ENCODE data around the gene RAPGEF4. TPM values are rescaled to one million over a fixed set of nuclear protein-coding genes. Genes with fewer than 3 reads are reported as not detected.

RAPGEF4 gene
- polyA plus RNA-seq, 1 experiment: 0.60 TPM

DNA sequence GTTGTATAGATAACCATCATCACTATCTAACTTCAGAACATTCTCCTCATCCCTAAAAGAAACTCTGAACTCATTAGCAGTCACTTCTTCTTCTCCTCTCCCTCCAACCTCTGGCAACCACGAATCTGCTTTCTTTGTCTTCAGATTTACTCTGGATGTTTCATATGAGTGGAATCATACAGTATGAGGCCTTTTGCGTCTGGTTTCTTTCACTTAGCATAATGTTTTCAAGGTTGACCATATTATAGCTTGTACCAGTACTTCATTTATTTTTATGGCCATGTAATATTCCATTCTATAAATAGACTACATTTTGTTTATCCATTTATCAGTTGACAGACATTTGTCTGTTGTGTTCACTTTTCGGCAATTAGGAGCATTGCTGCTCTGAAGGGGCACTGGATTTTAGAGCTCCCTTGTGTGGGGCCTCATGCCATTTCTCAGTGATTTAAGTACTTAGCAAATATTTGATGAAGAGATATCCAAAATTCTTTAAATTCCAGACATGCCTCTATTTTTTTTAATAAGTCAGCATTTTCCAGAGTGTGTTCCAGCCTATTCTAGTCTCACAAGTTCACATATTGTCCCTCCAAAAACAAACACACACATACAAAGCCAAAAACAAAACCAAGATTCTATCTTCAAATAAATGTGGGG, 317.5 kb downstream of the RAPGEF4 start:
- no peaks in the 10 kb centered on the region for H3K27me3 ChIP-seq (ENCODE audit: control insufficient read depth, insufficient read depth, low read length)
- no peak overlapping the region for H3K4me3 ChIP-seq (ENCODE audit: low read depth, low read length)
- H3K36me3 ChIP-seq (ENCODE audit: control insufficient read depth, insufficient read depth, low read length): no peaks in the 10 kb centered on the region
- TF ChIP-seq, protein P1, sequence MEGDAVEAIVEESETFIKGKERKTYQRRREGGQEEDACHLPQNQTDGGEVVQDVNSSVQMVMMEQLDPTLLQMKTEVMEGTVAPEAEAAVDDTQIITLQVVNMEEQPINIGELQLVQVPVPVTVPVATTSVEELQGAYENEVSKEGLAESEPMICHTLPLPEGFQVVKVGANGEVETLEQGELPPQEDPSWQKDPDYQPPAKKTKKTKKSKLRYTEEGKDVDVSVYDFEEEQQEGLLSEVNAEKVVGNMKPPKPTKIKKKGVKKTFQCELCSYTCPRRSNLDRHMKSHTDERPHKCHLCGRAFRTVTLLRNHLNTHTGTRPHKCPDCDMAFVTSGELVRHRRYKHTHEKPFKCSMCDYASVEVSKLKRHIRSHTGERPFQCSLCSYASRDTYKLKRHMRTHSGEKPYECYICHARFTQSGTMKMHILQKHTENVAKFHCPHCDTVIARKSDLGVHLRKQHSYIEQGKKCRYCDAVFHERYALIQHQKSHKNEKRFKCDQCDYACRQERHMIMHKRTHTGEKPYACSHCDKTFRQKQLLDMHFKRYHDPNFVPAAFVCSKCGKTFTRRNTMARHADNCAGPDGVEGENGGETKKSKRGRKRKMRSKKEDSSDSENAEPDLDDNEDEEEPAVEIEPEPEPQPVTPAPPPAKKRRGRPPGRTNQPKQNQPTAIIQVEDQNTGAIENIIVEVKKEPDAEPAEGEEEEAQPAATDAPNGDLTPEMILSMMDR (IDR thresholded peaks at IDR 0.05; ENCODE audit: insufficient read depth, low read depth, low read length): no peak
- no peak for DNase-seq (ENCODE audit: low read depth)
- ChIA-PET CTCF (interaction anchor here (1.4 kb wide), 1 partner anchor 25 kb away, joined by 4 read pairs; no protein-coding TSS in a partner anchor), POLR2A (interaction anchor here (0.6 kb wide), 1 partner anchor 23 kb away, joined by 13 read pairs; the partner anchor contains the start of gene MAP3K20)

DNA sequence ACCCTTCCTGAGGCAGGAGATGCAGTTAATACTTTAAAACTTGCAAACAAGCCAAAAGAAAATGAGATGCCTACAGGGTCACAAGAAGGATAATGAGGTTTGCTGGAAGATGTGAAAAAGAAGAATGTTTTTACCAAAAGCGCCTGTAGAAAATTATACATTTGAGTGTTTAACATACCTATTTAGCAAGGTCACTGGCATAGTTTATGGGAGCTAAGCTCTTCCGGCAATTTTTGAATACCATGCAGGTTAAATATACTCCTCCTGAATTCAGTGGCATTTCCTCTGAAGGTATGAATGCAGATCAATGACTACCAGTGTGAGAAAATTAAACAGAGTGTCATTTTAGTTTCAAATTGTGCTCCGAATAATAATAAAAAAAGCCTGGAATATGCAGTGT, 318.8 kb downstream of the RAPGEF4 start:
- TF ChIP-seq, protein P1 (IDR thresholded peaks at IDR 0.05; ENCODE audit: insufficient read depth, low read depth, low read length): no peak
- CTCF ChIA-PET: interaction anchor here (1.0 kb wide), 1 partner anchor 9 kb away, joined by 4 read pairs; no protein-coding TSS in a partner anchor
- no peaks in the 10 kb centered on the region for H3K27me3 ChIP-seq (ENCODE audit: control insufficient read depth, insufficient read depth, low read length)
- no peaks in the 10 kb centered on the region for H3K36me3 ChIP-seq (ENCODE audit: control insufficient read depth, insufficient read depth, low read length)
- no peak overlapping the region for H3K4me3 ChIP-seq (ENCODE audit: low read depth, low read length)
- DNase-seq (ENCODE audit: low read depth): no peak
- POLR2A ChIA-PET: no interaction called here

DNA sequence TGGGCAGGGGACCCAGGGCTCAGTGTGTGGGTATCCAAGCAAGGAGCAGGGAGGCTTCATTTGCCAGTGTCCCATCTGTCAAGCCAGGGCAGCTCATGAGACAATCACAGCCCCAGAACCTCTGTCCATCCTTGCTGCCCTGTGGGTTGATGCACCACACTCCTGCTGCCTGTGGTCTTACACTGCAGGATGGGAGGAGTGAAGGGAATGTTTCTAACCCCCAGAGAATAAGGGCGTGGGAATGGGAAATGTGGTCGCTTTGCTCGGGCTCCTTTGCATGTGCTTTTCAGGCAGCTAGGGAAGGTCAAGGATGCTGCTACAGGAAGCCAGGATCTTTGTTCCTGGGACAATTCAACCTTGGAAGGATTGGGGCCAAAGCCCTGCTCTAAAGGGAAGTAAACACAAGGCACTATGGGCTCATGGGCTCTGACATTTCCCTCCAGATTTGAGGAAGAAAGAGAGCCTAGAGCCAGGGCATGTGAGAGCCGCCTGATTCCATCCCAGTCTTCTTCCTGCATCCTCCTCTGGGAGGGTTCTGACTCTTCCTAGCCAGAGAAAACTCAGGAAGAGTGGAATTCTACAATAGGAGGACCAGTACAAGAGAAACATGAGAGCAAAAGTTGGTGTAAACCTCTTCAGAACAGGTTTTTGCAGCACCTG, 321.2 kb downstream of the RAPGEF4 start:
- TF ChIP-seq, protein P1 (IDR thresholded peaks at IDR 0.05; ENCODE audit: insufficient read depth, low read depth, low read length): no peak
- no peak overlapping the region for H3K4me3 ChIP-seq (ENCODE audit: low read depth, low read length)
- POLR2A ChIA-PET: no interaction called here
- CTCF ChIA-PET: interaction anchor here (0.8 to 3.6 kb wide), 5 partner anchors 12 to 154 kb away, joined by 3 to 10 read pairs (median 6); no protein-coding TSS in a partner anchor
- no peaks in the 10 kb centered on the region for H3K27me3 ChIP-seq (ENCODE audit: control insufficient read depth, insufficient read depth, low read length)
- H3K36me3 ChIP-seq (ENCODE audit: control insufficient read depth, insufficient read depth, low read length): no peaks in the 10 kb centered on the region
- no peak for DNase-seq (ENCODE audit: low read depth)

DNA sequence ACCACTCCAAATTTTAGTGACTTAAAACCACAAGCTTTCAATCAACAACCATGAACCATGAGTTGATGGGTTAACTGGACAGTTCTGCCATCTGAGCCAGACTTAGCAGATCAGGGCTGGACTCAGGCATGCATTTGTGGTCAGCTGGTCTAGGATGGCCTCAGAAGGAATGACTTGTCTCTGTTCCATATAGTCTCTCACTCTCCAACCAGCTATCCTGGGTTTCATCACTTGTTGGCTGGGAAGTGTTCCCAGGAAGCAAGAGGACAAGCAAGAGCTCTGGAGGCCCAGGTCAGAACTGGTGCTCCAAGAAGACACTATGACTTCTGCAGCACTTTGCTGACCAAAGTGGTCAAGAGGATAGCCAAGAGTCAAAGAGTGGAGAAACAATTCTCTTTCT, 322.5 kb downstream of the RAPGEF4 start:
- Histone ChIP-seq H3K27me3 (ENCODE audit: control insufficient read depth, insufficient read depth, low read length) (no peaks in the 10 kb centered on the region), H3K36me3 (ENCODE audit: control insufficient read depth, insufficient read depth, low read length) (no peaks in the 10 kb centered on the region), H3K4me3 (ENCODE audit: low read depth, low read length) (no peak overlapping the region)
- POLR2A ChIA-PET: no interaction called here
- CTCF ChIA-PET: interaction anchor here (0.6 to 3.6 kb wide), 7 partner anchors 12 to 193 kb away, joined by 3 to 10 read pairs (median 3); no protein-coding TSS in a partner anchor
- DNase-seq (ENCODE audit: low read depth): no peak
- TF ChIP-seq, protein P1 (IDR thresholded peaks at IDR 0.05; ENCODE audit: insufficient read depth, low read depth, low read length): no peak

DNA sequence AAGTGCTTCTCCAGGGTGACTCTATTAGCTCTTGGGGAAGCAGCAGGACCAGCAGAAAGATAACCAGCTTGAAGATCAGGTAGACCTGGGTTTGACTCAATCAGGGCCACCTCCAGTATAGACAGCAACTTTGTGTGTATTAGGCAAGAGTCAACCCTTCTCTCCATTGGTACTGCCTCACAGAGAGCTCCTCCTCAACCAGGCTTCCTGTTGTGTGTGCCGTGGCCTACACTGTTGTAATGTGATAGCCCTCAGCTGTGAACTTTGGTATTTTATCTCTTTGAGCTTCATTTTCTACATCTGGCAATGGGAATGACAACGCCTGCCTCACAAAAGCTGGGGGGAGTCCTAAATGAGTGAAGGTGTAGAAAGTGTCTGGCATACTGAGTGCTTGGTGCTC, 323.0 kb downstream of the RAPGEF4 start:
- Histone ChIP-seq H3K4me3 (ENCODE audit: low read depth, low read length) (no peak overlapping the region), H3K27me3 (ENCODE audit: control insufficient read depth, insufficient read depth, low read length) (no peaks in the 10 kb centered on the region), H3K36me3 (ENCODE audit: control insufficient read depth, insufficient read depth, low read length) (no peaks in the 10 kb centered on the region)
- TF ChIP-seq, protein P1 (IDR thresholded peaks at IDR 0.05; ENCODE audit: insufficient read depth, low read depth, low read length): no peak
- CTCF ChIA-PET: interaction anchor here (0.6 to 3.6 kb wide), 6 partner anchors 11 to 193 kb away, joined by 3 to 10 read pairs (median 4); no protein-coding TSS in a partner anchor
- POLR2A ChIA-PET: no interaction called here
- DNase-seq (ENCODE audit: low read depth): no peak
